MV-4-11 (cell line): ENCODE data around the gene LAMC3.

Source experiments
- DNase-seq: peaks from one replicate; lab custom pipeline; 2025; lab: John Stamatoyannopoulos, UW

Gene LAMC3

DNA sequence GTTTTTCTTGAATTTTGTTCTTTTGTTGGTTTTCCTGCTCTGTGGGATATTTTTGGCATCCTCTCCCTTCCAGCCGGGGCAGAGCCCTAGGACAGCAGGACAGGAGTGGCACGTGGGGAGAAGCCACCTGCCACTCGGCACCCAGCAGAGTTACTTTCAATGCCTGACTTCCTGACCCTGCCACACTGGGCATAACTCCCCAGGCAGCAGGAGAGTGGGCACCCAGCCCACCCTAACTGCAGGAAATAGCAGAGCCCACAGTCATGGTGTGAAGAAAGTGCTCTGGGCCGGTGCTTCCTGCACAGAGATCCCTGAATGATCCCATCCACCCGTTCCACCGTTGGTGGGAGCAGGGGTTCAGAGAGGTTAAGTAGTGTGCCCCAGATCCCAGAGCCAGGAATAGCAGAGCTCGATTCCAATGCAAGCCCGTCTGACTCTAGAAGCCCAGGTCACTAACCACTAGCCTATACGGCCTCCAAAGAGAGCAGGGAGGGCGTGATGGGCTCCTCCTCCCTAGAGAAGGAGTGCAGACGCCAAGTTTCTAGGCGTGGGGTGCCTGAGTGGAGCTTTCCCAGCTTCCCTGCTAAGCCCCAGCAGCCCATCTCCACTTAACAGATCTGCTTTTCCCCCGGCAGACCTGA is 108.3 kb downstream of the LAMC3 start:
- no peak for DNase-seq

DNA sequence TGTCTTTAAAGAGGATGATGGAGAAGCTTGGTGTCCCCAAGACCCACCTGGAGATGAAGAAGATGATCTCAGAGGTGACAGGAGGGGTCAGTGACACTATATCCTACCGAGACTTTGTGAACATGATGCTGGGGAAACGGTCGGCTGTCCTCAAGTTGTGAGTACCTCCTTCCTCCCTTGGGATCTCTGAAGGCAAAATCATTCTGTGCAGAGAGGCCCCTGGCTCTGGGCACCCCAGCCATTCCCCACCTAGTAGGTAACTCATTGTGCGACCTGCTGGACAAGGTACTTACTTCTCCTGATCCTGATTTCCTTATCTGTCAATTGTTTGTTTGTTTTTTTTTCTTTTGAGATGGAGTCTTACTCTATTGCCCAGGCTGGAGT is 108.8 kb downstream of the LAMC3 start:
- no peak for DNase-seq

DNA sequence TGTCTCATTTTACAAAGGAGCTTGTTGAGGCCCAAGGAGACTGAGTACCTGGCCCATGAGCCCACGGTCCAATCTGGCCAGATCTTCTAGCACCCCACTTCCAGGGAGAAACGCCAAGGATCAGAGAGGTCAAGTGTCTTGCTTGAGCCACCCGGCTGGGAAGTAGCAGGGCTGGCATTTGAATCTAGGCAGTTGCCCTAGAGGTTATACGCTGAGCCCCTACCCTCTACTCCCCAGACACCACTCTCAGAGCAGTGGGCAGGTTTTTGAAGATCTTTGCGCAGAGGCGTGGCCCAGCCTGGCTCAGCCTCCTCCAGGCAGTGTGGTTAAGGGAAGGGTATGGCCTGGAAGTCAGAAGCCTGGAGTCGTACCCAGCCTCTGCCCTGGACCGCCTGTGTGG is 110.6 kb downstream of the LAMC3 start:
- no peak for DNase-seq

DNA sequence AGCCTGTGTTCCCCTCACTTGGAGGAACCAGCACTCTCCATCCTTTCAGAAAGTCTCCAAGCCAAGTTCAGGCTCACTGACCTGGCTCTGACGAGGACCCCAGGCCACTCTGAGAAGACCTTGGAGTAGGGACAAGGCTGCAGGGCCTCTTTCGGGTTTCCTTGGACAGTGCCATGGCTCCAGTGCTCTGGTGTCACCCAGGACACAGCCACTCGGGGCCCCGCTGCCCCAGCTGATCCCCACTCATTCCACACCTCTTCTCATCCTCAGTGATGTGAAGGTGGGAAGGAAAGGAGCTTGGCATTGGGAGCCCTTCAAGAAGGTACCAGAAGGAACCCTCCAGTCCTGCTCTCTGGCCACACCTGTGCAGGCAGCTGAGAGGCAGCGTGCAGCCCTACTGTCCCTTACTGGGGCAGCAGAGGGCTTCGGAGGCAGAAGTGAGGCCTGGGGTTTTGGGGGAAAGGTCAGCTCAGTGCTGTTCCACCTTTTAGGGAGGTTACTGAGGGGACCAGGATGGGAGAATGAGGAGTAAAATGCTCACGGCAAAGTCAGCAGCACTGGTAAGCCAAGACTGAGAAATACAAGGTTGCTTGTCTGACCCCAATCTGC is 111.8 kb downstream of the LAMC3 start:
- no peak for DNase-seq

DNA sequence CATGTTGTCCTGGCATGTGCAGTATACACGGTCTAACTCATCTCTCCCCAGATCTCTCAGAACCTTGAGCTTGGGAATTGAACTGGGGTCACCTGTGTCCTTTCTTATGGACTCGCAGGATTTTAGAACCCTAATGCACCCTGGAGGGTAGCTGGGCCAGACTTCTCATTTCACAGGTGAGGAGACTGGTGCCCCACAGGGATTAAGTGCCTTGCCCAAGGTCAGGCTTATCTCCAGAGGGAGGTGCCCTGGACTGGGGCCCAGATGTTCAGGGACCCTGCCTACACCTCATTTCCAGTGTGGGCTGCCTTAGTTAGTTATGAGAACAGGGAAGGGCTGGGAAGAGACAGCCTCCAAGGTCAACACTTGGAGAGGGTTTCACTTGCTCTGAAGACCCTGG is 112.4 kb downstream of the LAMC3 start:
- DNase-seq, result no peak

DNA sequence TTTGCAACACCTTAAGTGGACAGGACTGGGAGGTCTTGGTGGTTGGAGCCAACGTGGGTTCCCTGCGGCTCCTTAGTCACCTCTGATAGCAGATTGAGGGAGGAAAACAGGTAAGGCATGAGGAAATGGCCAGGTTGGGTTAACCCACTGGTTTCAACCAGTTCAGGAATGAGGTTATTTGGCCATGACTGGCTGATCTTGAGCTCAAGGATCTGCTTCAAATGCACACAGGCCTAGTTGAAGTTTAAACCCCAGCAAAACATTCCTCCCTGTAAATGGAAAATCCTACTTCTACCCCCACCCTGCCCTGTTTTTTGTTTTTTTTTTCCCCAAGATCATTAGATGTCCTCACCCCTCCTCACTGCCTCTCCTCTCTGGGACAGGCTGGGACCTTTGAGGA is 113.2 kb downstream of the LAMC3 start:
- DNase-seq, result no peak

DNA sequence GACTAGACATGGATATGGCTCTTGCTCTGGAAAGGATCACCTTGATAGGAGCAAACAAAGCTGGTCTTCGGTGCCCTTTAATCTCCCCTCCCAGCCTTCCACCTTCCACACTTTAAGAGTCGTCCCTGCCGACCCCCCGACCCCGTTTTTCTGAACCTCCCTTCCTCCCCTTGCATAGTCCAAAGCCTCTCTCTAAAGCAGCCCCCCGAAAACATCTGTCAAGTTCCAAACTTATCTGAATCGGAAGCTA is 116.0 kb downstream of the LAMC3 start:
- DNase-seq, result no peak

DNA sequence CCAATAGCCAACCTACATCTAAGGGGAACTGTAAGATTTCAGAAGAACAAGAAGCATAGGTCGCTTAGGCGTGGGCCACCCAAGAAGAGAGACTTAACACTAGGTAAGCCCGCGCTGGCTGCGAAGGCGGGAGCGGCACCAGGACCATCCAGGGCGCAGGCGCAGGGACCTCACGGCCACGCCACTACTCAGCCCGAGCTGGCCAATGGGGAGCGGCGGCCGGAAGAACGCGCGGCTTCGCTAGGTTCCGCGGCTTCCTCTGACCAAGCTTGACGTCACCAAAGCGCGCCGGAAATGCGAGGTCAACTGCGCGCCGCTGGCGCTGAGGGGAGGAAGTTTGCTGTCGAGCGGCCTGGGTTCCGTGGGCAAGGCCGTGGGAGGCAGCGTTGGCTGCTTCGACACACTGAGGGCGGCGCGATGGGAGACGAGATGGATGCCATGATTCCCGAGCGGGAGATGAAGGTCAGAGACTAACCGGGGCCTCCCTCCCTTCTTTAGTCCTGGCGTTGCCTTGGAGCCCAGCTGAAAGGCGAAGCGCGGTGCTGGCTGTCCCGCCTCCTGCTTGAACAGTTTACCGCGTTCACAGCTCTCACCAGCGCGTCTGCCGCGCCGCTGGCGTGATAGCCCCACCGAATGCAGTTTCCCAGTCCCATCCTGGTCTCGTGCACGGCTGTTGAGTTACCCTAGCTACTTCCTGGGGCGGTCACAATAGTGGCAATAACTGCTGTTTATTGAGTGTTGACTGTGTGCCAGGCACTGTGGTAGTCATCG is 116.5 kb downstream of the LAMC3 start, which contains the start of gene NUP214:
NUP214 (plus strand) TSS at position 299 of the 771 bp plus-strand sequence; CDS start at position 418, 119 bp downstream.
- DNase-seq, result peak; percentile 97

DNA sequence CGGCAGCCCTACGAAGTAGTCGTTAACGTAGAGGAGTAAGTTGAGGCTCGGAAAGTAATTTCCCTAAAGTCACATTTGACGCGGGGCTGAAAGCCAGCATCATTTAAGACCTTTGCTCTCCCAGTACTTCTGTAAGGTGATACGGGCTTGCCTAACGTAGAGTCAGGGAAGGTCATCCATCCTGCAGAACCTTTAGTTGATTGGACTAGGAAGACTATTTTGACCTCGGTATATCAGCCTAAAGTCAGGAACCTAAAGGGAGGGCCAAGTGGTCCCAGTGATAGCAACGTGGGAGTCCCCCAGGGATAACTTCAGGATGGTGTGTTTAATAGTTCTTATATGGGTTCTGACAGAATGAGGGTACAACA is 117.1 kb downstream of the LAMC3 start:
- DNase-seq, result no peak

DNA sequence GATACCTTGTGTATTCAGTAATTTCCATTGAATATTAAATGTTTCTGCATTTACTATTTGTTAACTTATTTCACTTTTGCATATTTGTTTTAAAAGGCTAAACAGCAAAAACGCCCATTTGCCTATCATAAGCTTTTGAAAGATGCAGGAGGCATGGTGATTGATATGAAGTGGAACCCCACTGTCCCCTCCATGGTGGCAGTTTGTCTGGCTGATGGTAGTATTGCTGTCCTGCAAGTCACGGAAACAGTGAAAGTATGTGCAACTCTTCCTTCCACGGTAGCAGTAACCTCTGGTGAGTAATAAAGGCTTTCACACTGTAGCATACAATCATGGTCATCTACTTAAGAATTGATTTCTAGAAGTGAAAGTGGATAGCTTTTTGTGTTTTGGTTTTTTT is 120.2 kb downstream of the LAMC3 start:
- no peak for DNase-seq

DNA sequence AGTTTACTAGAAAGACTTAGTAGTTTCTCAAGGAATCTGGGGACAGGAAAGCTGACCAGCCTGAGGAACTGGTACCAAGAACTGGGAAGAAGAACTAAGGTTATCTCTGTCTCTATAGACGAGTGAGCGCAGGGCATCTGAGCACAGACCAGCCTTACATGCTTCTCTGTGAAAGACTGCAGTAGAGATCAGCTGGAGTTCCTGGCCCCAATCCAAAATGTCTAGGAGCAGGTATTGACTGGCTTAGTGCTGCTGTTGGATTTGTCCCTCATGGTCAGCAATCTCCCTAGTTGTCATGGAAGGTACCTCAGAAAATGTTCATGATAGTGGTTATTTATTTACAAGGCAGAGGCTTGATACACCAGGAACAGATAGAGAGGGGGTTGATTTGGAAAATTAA is 129.7 kb downstream of the LAMC3 start:
- DNase-seq, result no peak

DNA sequence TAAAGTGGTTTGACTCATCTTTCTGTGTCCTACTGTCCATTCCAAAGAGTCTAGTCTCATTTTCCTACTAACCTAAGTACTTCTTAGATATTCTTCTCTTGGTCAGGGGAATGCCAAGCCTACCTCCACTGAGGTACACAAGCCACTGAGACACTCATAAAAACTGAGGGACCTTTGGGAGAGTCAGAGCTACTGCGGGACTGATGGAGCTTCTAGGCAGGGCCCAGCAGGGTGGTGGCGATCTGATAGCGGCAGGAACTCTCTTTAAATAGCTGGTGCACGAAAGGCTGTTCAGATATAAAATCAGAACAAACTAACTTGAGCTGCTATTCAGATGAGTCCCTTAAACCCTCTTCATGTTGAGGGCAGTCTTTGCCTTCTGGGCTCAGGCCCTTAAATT is 131.1 kb downstream of the LAMC3 start:
- DNase-seq, result no peak

DNA sequence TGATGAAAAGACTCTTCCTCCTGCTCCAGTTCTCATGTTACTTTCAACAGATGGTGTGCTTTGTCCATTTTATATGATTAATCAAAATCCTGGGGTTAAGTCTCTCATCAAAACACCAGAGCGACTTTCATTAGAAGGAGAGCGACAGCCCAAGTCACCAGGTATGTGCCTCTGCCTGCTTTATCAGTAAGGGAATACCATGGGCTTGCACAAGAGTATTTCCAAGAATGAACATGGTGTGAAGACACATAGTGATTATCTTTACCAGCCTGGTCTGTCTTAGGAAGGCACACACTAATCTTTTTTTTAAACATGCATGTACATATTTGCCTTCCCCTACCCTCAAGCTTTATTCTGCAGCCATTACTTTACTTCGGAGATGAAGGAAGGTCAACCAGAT is 131.6 kb downstream of the LAMC3 start:
- no peak for DNase-seq

DNA sequence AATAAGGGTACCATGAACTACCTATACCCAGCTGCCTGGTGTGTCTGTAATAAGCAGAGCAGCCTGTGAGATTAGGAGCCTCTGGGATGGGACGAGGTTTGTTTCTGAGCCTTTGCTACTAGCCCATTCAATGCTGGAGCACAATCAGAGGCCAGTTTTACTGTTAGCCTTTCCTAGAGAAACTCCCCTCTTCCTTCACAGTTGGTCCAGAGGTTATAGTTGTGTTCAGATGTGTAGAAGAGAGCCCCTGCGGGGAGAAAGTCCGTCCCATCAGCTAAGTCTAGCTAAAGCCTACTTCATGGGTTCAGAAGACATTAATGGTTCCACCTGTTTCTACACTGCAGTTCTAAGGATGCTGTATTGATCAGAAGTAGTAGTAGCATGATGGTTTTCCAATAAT is 133.2 kb downstream of the LAMC3 start:
- no peak for DNase-seq
